ENCODE results near the gene UQCRHL. TPM values are rescaled to one million over a fixed set of nuclear protein-coding genes. Genes with fewer than 3 reads are reported as not detected.

Gene UQCRHL
- total RNA-seq, 4 donors from 2014 or later, result 1.2 to 2.4 (median 1.2) TPM

DNA sequence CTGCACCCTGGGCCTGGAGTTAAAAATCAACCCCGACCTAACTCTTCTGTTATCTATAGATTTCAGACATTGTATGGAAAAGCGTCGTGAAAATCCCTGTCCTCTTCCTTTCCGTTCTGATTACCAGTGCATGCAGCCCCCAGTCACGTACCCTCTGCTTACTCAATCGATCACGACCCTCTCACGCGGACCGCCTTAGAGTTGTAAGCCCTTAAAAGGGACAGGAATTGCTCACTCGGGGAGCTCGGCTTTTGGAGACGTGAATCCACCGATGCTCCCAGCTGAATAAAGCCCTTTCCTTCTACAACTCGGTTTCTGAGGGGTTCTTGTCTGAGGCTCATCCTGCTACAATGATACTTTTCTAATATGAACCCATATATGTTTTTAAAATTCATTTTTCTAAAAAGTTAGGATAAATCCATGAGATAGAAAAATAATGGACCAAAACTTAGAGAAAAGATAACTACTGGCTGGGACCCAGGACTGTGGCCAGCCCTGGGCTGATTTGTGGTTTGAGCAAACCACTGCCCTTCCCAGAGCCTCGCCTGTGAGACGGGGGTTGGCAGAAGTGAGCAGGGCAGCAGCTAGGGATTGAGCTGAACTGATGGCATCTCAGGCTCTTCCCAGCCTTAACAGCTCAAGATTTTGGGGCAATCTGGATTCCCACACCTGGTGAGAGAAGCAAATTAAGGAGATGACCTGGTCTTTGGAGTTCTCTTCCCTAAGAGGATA is 5.0 kb downstream of the UQCRHL start:
- DNase-seq (no peak), ATAC-seq (no peak)
- H3K36me3 ChIP-seq, result no peaks in the 10 kb centered on the region
- H3K27me3 ChIP-seq, result no peaks in the 10 kb centered on the region
- TF ChIP-seq POLR2A (IDR thresholded peaks at IDR 0.05), result no peak
- TF ChIP-seq, protein P1, sequence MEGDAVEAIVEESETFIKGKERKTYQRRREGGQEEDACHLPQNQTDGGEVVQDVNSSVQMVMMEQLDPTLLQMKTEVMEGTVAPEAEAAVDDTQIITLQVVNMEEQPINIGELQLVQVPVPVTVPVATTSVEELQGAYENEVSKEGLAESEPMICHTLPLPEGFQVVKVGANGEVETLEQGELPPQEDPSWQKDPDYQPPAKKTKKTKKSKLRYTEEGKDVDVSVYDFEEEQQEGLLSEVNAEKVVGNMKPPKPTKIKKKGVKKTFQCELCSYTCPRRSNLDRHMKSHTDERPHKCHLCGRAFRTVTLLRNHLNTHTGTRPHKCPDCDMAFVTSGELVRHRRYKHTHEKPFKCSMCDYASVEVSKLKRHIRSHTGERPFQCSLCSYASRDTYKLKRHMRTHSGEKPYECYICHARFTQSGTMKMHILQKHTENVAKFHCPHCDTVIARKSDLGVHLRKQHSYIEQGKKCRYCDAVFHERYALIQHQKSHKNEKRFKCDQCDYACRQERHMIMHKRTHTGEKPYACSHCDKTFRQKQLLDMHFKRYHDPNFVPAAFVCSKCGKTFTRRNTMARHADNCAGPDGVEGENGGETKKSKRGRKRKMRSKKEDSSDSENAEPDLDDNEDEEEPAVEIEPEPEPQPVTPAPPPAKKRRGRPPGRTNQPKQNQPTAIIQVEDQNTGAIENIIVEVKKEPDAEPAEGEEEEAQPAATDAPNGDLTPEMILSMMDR (IDR thresholded peaks at IDR 0.05 in 4 of 5, conservative IDR thresholded peaks at IDR 0.05 in 1 of 5), result no peak
- H3K4me1 ChIP-seq, result peaks cover 10 to 17% of the 10 kb centered on the region in 2 donors
- H3K27ac ChIP-seq, result no peak overlapping the region
- intact Hi-C loops (cut with DNase I; ENCODE audit: low total_unique reads) (no loop called here), in situ Hi-C loops (cut with MboI; ENCODE audit: low sequenced_read_pairs in 4 of 4) (loop anchor here in 2 of 4 donors (25.0 kb wide), 3 partner anchors 160 to 260 kb away; partner anchors contain the start of genes FAM131C (in 1 of the 2) and ZBTB17 (in 1 of the 2))
- H3K9me3 ChIP-seq, result no peaks in the 10 kb centered on the region
- no peak overlapping the region for H3K4me3 ChIP-seq

DNA sequence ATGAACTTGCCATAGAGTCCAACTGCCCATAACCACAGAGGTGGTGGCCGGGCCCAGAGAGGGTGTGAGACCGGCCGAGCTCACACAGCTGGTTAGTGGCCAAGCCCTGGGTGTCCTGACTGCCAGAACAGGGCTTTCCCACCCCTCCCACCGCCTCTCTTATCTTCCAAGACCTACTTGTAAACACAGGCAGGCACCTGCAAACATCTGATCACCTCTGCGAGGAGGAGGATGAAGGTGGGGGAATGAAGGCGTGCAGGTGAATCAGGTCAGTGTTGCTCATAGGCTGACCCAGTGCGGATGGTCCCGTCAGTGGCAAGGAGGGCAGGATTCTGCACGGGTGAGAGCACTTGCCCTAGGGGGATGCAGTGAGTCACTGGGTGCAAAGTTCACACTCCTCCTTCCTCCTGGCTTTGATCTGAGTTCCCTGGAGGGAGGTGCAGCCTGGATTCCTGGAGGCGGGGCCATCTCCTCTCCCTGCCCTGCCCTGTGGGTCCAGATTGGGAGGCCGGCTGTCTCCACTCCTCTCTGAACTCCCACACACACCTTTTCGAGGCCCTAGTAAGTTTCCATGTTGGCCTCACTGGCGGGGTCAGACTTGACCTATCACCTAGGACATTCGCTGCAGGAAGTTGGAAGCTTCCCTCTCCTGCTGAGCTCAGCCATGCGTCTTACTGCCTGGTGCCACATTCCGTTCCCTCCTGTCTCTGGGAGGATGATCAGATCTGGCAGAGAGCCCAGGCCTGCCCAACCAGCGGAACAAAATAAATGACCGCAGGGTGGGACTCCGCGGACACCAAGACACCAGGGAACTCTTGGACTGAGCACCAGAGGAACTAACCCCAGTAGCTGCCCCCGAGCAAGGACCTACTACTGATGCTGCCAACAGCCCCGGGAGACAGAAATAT is 7.3 kb downstream of the UQCRHL start:
- Histone ChIP-seq H3K36me3 (no peaks in the 10 kb centered on the region), H3K27me3 (no peaks in the 10 kb centered on the region), H3K4me1 (peaks cover 10 to 17% of the 10 kb centered on the region in 2 donors), H3K9me3 (no peaks in the 10 kb centered on the region), H3K4me3 (no peak overlapping the region), H3K27ac (peak overlapping the region in 2 of 4 donors; percentile 31 to 60)
- intact Hi-C loops (cut with DNase I; ENCODE audit: low total_unique reads) (no loop called here), in situ Hi-C loops (cut with MboI; ENCODE audit: low sequenced_read_pairs in 4 of 4) (loop anchor here in 2 of 4 donors (25.0 kb wide), 3 partner anchors 162 to 262 kb away; partner anchors contain the start of genes FAM131C (in 1 of the 2) and ZBTB17 (in 1 of the 2))
- DNase-seq (peak in 1 of 2 donors; percentile 19), ATAC-seq (no peak)
- no peak for TF ChIP-seq POLR2A (IDR thresholded peaks at IDR 0.05)
- TF ChIP-seq, protein P1 (IDR thresholded peaks at IDR 0.05 in 4 of 5, conservative IDR thresholded peaks at IDR 0.05 in 1 of 5), result no peak

DNA sequence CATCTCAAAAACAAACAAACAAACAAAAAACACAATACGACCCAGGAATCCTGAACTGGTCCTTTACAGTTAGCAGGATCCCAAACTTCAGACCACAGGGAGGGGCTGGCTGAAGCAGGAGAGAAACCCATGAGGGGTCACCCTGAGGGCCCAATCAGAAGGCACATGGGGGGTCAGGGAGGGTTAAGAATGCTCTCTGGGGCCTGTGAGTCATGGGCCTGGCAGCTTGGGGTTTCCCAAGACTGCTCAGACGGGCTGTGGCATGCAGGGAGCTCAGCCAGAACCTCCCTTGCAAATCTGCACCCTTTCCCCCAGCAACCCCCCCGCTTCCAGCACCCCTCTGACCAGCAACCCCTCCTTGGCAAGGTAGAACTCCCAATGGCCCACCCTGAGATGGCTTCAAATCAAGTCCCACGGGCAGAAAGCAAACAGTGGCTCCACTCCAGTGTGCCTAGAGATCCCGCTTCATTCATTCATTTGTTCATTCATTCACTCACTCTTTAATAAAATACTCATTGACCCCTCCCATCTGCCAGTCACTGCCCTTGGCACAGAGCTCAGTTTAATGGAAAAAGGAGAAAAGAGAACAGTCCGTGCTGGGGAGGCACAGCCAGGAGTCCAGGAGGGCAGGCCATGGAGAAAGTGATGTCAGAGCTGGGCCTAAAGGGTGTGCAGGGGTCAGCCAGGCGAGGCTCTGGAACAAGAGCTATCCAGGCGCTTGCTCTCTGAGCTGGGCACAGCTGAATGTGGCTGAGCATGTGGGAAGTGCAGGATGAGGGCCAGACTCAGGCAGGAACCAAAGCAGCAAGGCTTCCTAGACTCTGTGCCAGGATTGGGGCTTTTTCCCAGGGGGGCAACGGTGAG is 8.2 kb downstream of the UQCRHL start:
- intact Hi-C loops (cut with DNase I; ENCODE audit: low total_unique reads) (no loop called here), in situ Hi-C loops (cut with MboI; ENCODE audit: low sequenced_read_pairs in 4 of 4) (no loop called here)
- no peaks in the 10 kb centered on the region for H3K36me3 ChIP-seq
- DNase-seq, result peak in 1 of 2 donors; percentile 75
- H3K9me3 ChIP-seq, result no peaks in the 10 kb centered on the region
- peak overlapping the region in 3 of 4 donors; percentile 34 to 60 (median 48) for H3K27ac ChIP-seq
- peak; percentile 71 to 82 for ATAC-seq
- TF ChIP-seq, protein P1 (IDR thresholded peaks at IDR 0.05 in 4 of 5, conservative IDR thresholded peaks at IDR 0.05 in 1 of 5), result no peak
- no peak for TF ChIP-seq POLR2A (IDR thresholded peaks at IDR 0.05)
- H3K4me1 ChIP-seq, result peaks cover 10 to 17% of the 10 kb centered on the region in 2 donors
- no peaks in the 10 kb centered on the region for H3K27me3 ChIP-seq
- H3K4me3 ChIP-seq, result no peak overlapping the region
